Stimulated activated CD4-positive, alpha-beta T cell treated with anti-CD3 and anti-CD28 coated beads, TNF-alpha, amount 100 ng/mL, for 24 hours (primary cell): Measurements from ENCODE around the gene ABHD10.

Experiments used
- DNase-seq, 3 experiments: peaks; one replicate each; pipeline ENCODE4 v3.0.0-alpha.2; 2020; ENCODE audit warnings: low read depth in 3 of 3

Gene ABHD10

GRCh38 chr3:111978583-111979433, at the start of gene ABHD10:
Gene ABHD10 (plus strand): TSS chr3:111979026. CDS start chr3:111979062, 36 bp downstream.
- DNase-seq: peak; percentile 94 to 97 (median 96)

DNA sequence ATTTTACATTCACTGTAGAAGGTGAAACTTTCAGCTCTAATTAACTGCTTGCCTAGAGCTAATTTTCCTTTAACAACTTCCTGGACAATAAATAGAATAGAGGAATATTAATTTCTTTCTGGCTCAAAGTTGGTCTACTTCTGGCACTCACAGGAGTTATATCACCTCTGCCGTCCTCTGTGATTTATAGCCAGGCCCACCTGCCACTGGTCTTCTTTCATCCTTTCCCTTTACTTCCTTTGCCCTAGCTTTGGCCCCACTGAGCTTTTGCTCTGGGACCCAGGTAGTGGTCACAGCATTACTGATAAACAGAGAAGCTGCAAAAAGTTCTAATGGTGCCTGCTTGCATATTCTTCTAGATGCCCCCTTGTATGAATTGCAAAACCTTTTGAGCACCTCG, 49.3 kb upstream of the ABHD10 start:
- no peak for DNase-seq

GRCh38 chr3:111932946-111933345, 45.9 kb upstream of the ABHD10 start:
- no peak for DNase-seq

- DNase-seq: no peak
These were observed 42.5 kb upstream of the ABHD10 start for GRCh38 chr3:111936191-111936841.

GRCh38 chr3:111936967-111937366, 41.9 kb upstream of the ABHD10 start:
- no peak for DNase-seq

- no peak for DNase-seq
These were observed 41.0 kb upstream of the ABHD10 start for GRCh38 chr3:111937871-111938270.

DNA sequence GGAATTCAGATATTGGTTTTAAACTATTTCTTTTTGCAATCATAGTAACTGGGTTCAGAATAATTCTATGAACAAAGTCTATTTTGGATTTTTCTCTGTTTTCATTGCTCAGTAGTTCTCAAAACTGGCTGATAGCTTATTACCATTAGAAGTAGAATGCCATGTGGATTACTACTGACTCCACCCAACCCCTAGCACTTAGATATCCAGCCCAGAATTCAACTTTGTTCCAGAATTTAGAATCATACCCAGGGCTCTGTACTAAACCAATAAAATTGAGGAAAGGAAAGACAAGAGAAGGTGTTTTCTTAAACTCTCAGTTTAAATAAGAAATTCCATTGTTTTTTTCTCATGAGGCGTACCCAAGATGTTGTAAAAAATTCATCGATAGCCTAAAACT, 39.0 kb upstream of the ABHD10 start:
- no peak for DNase-seq

DNA sequence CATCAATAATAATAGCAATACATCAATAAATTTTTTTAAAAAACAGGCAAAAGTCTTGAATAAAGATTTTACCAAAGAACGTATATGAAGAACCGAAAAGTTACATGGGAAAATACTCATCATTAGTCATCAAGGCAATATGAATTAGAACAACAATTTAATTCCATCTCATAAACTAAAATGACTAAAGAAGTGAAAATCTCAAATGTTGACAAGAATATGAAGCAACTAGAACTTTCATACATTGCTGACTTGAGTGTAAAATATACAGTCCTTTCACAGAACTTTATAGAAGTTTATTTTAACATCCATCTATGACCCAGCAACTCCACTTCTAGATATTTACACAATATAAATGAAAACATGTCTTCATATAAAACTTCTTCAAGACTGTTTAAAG, 35.3 kb upstream of the ABHD10 start:
- DNase-seq: no peak

GRCh38 chr3:111944372-111944771, 34.5 kb upstream of the ABHD10 start:
- DNase-seq: no peak

GRCh38 chr3:111947231-111947630, 31.6 kb upstream of the ABHD10 start:
- no peak for DNase-seq

- no peak for DNase-seq
These were observed 30.0 kb upstream of the ABHD10 start for GRCh38 chr3:111948786-111949185.

DNA sequence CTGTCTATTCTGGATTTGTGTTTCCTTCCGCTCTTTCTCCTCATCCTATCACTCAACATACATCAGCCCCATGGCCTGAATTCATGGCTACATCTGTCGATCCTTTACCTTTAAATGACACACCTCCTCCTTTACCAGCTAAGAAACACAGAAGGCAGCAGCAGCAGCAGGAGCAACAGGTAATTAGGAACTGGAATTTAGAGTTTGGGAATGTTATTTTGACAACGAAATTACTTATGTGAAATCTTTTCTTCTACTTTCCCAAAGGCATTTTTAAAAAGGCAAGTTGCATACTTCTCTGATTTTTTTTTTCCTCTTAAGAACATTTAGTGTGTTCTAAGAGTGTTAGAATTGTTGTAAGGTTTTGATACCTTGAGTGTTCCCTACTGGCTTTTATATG, 29.1 kb upstream of the ABHD10 start:
- no peak for DNase-seq

- DNase-seq: no peak
These were observed 27.8 kb upstream of the ABHD10 start for GRCh38 chr3:111951032-111951431.

DNA sequence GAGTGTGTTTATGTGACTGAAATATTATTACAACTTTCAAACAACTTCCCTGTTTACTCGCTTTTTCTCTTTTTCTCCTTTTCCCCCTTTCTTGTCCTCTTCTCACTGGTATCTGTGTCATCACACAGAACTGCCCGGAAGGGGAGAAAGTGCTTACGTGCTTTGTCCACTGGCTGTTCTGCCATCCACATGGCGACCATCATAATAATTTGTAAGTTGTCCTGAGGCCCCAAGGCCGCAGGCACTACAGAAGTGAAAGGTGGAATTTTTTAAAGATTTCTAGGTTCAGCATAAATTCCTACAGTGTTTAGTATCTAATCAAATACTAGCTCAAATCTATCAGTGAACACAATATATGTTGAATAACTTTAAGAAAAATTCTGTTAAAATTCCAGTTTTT, 26.7 kb upstream of the ABHD10 start:
- no peak for DNase-seq

GRCh38 chr3:111952866-111953450, 25.9 kb upstream of the ABHD10 start:
- DNase-seq: no peak

GRCh38 chr3:111954228-111954990, 24.4 kb upstream of the ABHD10 start:
- DNase-seq: no peak

GRCh38 chr3:111955876-111956275, 22.9 kb upstream of the ABHD10 start:
- no peak for DNase-seq

DNA sequence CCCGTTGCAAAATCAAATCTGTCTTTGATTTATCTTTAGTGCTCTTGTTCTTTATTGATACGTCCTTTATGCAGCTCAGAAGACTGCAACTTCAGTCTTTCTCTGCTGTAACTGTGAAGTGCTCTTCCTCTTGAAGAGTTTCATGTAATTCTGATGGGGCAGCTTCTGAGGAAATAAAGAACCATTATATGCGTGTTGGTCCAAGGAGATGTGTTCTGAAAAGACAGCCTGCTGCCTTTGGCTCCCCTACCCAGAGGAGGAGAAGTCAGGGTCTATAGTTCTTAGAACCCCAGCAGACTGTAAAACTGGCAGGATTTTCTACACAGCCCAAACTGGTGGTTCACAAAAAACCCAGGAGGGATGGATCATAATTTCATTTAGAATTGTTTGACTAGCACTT, 22.4 kb upstream of the ABHD10 start:
- no peak for DNase-seq

DNA sequence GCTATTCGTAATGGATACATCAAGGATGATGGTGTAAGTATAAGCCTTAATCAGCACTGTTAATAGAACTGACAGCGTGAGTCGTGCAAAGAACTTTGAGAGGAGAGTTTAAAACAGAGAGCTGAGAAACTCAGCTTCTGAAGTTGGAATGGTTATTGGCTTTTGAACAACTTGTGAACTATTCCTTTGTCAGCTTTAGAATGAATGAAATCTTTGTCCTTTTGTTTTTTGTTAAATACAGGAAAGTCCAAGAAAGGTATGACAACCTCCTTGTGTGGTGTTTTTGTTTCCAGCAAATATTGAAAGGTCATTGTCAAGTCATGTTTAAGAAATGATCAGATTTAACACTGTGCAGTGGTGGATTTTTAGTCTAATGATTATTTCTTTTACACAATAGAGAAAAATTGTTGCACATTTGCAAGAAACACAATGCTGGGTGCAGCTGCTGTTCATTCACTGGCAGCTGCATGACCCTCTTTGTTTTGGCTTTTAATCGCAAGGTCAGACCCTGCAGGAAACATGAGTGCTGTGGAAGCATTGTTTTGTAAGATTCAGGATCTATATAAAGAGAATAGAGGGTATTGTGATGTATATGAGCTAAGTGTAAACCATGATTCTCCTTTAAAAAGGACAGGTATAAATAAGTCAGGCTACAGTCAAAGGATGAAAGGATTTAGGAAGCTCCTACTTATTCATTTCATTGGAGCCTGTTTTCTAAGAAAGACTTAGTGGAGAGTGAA, 21.7 kb upstream of the ABHD10 start:
- no peak for DNase-seq

GRCh38 chr3:111961461-111962164, 17.2 kb upstream of the ABHD10 start:
- no peak for DNase-seq

DNA sequence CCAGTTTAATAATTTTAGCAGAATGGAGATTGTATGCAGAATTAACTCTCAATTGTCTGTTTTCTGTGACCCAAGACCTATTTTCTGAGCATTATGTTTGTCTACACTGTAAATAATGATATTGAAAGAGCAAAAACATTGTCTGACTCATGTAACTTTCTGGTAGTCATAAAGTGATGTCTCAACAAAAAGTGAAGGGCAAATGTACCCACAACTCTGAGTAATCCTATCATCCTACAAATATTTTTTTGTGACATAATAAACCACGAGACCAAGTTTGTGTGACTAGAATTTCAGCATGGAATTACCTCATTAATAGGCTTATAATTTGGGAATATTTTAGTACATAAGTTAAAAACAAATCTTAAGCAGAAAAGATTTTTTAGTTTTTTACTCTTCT, 15.4 kb upstream of the ABHD10 start:
- no peak for DNase-seq
